Measurements from ENCODE around the gene RNF187. TPM values are rescaled to one million over a fixed set of nuclear protein-coding genes. Genes with fewer than 3 reads are reported as not detected.

The RNF187 gene
- total and polyA plus RNA-seq, 10 of the 15 experiments (the other 5 are each of a cell fraction or from before 2014, with no cell fraction given), result 2.6 to 116 (median 29.5) TPM

DNA sequence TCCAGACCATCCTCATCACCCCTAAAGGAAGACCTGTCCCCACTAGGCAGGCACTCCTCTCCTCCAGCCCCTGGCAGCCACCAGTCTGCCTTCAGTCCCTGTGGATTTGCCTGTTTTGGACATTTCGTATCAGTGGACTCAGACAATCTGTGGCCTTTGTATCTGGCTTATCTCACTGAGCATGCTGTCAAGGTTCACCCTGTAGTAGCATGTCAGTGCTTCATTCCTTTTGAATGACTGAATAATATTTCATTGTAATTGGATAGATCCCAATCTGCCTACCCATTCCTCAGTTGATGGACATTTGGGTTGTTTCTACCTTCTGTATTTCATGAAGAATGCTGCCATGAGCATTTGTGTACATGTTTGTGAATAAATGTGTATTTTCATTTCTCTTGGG is 32.9 kb upstream of the RNF187 start (continued):
- TF ChIP-seq, protein P1, sequence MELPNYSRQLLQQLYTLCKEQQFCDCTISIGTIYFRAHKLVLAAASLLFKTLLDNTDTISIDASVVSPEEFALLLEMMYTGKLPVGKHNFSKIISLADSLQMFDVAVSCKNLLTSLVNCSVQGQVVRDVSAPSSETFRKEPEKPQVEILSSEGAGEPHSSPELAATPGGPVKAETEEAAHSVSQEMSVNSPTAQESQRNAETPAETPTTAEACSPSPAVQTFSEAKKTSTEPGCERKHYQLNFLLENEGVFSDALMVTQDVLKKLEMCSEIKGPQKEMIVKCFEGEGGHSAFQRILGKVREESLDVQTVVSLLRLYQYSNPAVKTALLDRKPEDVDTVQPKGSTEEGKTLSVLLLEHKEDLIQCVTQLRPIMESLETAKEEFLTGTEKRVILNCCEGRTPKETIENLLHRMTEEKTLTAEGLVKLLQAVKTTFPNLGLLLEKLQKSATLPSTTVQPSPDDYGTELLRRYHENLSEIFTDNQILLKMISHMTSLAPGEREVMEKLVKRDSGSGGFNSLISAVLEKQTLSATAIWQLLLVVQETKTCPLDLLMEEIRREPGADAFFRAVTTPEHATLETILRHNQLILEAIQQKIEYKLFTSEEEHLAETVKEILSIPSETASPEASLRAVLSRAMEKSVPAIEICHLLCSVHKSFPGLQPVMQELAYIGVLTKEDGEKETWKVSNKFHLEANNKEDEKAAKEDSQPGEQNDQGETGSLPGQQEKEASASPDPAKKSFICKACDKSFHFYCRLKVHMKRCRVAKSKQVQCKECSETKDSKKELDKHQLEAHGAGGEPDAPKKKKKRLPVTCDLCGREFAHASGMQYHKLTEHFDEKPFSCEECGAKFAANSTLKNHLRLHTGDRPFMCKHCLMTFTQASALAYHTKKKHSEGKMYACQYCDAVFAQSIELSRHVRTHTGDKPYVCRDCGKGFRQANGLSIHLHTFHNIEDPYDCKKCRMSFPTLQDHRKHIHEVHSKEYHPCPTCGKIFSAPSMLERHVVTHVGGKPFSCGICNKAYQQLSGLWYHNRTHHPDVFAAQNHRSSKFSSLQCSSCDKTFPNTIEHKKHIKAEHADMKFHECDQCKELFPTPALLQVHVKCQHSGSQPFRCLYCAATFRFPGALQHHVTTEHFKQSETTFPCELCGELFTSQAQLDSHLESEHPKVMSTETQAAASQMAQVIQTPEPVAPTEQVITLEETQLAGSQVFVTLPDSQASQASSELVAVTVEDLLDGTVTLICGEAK (IDR thresholded peaks at IDR 0.05; ENCODE audit: borderline replicate concordance), result no peak
- TF ChIP-seq TCF3 (IDR thresholded peaks at IDR 0.05; ENCODE audit: borderline replicate concordance, insufficient read depth, low read depth, low read length) (no peak), BRCA1 (IDR thresholded peaks at IDR 0.05; ENCODE audit: low read depth, low read length) (no peak), NR2C1 (IDR thresholded peaks at IDR 0.05) (no peak), ZNF24 (IDR thresholded peaks at IDR 0.05) (no peak), HDAC6 (IDR thresholded peaks at IDR 0.05; ENCODE audit: unreplicated experiment) (no peak)
- TF ChIP-seq, protein P2, sequence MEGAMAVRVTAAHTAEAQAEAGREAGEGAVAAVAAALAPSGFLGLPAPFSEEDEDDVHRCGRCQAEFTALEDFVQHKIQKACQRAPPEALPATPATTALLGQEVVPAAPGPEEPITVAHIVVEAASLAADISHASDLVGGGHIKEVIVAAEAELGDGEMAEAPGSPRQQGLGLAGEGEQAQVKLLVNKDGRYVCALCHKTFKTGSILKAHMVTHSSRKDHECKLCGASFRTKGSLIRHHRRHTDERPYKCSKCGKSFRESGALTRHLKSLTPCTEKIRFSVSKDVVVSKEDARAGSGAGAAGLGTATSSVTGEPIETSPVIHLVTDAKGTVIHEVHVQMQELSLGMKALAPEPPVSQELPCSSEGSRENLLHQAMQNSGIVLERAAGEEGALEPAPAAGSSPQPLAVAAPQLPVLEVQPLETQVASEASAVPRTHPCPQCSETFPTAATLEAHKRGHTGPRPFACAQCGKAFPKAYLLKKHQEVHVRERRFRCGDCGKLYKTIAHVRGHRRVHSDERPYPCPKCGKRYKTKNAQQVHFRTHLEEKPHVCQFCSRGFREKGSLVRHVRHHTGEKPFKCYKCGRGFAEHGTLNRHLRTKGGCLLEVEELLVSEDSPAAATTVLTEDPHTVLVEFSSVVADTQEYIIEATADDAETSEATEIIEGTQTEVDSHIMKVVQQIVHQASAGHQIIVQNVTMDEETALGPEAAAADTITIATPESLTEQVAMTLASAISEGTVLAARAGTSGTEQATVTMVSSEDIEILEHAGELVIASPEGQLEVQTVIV (IDR thresholded peaks at IDR 0.05; ENCODE audit: borderline replicate concordance, partially characterized antibody), result no peak
